ENCODE data around the gene ANO9.

- TF ChIP-seq, protein P1, sequence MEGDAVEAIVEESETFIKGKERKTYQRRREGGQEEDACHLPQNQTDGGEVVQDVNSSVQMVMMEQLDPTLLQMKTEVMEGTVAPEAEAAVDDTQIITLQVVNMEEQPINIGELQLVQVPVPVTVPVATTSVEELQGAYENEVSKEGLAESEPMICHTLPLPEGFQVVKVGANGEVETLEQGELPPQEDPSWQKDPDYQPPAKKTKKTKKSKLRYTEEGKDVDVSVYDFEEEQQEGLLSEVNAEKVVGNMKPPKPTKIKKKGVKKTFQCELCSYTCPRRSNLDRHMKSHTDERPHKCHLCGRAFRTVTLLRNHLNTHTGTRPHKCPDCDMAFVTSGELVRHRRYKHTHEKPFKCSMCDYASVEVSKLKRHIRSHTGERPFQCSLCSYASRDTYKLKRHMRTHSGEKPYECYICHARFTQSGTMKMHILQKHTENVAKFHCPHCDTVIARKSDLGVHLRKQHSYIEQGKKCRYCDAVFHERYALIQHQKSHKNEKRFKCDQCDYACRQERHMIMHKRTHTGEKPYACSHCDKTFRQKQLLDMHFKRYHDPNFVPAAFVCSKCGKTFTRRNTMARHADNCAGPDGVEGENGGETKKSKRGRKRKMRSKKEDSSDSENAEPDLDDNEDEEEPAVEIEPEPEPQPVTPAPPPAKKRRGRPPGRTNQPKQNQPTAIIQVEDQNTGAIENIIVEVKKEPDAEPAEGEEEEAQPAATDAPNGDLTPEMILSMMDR (conservative IDR thresholded peaks at IDR 0.05; ENCODE audit: low read depth, low read length), result no peak
- TF ChIP-seq EZH2 (IDR thresholded peaks at IDR 0.05; ENCODE audit: borderline replicate concordance, low read depth, low read length, poor library complexity, severe bottlenecking), result no peak
Measured at GRCh38 chr11:471468-472145, 29.8 kb upstream of the ANO9 start.
